ENCODE results near the gene RELN.

Gene RELN

DNA sequence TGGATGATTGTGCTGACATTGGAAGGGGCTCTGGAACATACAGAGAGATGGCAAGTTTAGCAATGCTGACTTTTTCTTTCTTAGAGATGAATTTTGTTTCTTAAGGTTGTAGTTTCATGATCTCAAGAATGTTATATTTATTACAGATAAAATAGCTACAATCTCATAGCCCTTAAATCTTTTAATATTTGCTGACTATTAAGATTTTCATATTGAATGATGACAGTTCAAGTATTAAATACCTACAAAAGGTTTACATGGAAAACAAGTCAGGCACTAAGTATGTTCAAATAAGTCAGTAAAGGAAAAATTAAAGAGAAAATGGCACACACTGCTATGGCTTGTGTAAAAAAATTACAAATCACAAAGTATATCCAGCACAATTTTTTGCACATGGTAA lies 291.4 kb downstream of the RELN start:
- Histone ChIP-seq H3K27me3 (no peaks in the 10 kb centered on the region), H3K9me3 (no peaks in the 10 kb centered on the region), H3K9ac (no peak overlapping the region), H3K4me3 (no peak overlapping the region), H3K4me1 (no peaks in the 10 kb centered on the region), H3K4me2 (no peak overlapping the region), H3K36me3 (no peaks in the 10 kb centered on the region), H4K20me1 (no peaks in the 10 kb centered on the region), H3K27ac (no peak overlapping the region)
- TF ChIP-seq Cebpa-rat (IDR thresholded peaks at IDR 0.05): no peak

DNA sequence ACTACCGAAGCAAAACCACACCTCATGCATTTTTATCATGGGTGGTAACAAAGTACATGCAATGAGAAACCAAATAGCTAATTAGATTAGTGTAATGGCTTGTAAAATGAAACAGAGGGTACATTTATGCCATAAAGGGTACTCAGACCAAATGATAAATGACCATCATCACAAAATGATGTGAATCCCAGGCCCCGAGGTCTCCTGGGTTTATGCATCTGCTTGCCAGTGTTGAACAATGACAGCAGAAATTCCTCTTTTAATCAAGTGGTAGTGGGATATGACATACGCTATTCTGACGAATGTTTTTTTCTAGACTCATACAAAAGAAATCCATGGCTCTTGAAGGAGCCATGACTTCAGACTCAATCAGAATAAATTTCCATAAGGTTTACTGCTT lies 293.9 kb downstream of the RELN start:
- H3K4me2 ChIP-seq: no peak overlapping the region

DNA sequence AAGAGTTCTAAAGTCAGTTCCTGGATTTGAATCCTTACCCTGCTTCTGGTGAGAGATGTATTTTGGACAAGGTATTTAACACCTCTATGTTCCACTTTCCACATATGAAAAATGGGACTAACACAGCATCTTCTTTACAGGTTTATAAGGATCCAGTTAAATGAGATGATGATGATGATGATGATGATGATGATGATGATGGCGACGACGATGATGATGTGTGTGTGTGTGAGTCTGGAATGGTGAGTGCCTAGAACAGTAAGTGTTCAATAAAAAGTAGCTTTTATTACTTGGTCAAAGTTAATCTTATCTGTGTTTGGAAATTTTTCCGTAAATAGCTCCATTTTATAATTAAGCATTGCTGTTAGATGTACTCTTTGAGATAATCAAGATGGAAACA lies 295.2 kb downstream of the RELN start:
- no peak overlapping the region for H3K27ac ChIP-seq
- no peak overlapping the region for H3K4me2 ChIP-seq
- no peaks in the 10 kb centered on the region for H3K9me3 ChIP-seq

More for the DNA sequence above, 293.9 kb downstream of the RELN start:
- Histone ChIP-seq H3K4me1 (no peaks in the 10 kb centered on the region), H3K36me3 (no peaks in the 10 kb centered on the region), H3K27ac (no peak overlapping the region), H4K20me1 (no peaks in the 10 kb centered on the region), H3K9me3 (no peaks in the 10 kb centered on the region), H3K4me3 (no peak overlapping the region), H3K27me3 (no peaks in the 10 kb centered on the region), H3K9ac (no peak overlapping the region)
- TF ChIP-seq Cebpa-rat (IDR thresholded peaks at IDR 0.05): no peak

DNA sequence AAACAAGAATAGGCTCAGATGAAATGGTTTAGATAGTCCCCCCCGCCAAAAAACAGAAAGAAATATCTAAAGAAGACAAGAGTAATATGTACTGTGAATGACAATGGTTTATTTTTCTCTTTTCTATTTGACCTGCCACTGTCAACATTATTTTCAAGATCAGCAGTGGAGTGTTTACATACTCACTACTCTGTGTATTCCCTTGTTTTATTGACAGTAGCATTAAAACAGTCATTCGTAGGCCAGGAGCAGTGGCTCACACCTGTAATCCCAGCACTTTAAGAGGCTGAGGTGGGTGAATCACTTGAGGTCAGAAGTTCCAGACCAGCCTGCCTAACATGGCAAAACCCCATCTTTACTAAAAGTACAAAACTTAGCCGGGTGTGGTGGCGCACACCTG lies 298.2 kb downstream of the RELN start:
- no peak overlapping the region for H3K4me2 ChIP-seq

More for the DNA sequence above, 295.2 kb downstream of the RELN start:
- no peaks in the 10 kb centered on the region for H3K36me3 ChIP-seq
- H3K4me3 ChIP-seq: no peak overlapping the region
- H3K9ac ChIP-seq: no peak overlapping the region
- TF ChIP-seq Cebpa-rat (IDR thresholded peaks at IDR 0.05): no peak
- no peaks in the 10 kb centered on the region for H4K20me1 ChIP-seq
- no peaks in the 10 kb centered on the region for H3K27me3 ChIP-seq
- H3K4me1 ChIP-seq: no peaks in the 10 kb centered on the region

DNA sequence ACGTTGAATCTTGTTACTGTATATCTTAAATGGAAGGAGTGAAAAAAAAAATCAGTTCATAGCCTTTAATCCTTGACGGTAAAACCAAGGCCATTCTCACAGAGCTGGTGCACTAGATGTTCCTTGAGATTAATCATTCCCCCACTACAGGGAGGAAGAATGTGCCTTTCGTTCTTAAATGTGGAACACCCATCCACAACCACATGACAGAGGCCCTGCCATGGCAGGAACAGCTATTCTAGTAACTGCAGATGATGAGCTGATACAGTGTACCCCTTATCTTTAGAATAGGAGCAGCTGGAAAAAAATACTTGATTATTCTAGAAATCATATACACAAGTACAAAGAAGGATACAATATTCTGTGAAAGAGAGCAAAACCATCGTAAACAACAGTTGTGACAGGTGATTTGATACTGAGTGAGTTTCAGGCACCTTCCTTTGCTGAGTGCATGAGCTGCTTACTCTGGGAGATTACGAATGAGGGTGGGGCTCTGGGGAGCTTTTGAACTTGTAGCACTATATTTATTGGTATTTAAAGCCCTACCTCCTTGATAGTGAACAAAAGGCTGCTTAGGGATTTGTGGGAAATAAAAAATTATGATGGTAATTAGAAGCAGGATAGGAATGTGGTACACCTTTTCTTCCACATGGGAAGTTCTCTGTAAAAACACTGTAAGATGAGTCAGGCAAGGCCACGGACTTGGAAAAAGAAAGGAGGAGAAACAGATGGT lies 299.1 kb downstream of the RELN start:
- no peaks in the 10 kb centered on the region for H3K4me1 ChIP-seq
- H3K9me3 ChIP-seq: no peaks in the 10 kb centered on the region
- no peak overlapping the region for H3K9ac ChIP-seq
- no peaks in the 10 kb centered on the region for H3K27me3 ChIP-seq
- no peaks in the 10 kb centered on the region for H3K36me3 ChIP-seq
- no peaks in the 10 kb centered on the region for H4K20me1 ChIP-seq
- H3K27ac ChIP-seq: no peak overlapping the region
- no peak overlapping the region for H3K4me3 ChIP-seq
- H3K4me2 ChIP-seq: no peak overlapping the region
- no peak for TF ChIP-seq Cebpa-rat (IDR thresholded peaks at IDR 0.05)

More for the DNA sequence above, 298.2 kb downstream of the RELN start:
- H3K27me3 ChIP-seq: no peaks in the 10 kb centered on the region
- no peak overlapping the region for H3K4me3 ChIP-seq
- H3K27ac ChIP-seq: no peak overlapping the region
- no peak overlapping the region for H3K9ac ChIP-seq
- no peak for TF ChIP-seq Cebpa-rat (IDR thresholded peaks at IDR 0.05)
- H3K36me3 ChIP-seq: no peaks in the 10 kb centered on the region
- H3K4me1 ChIP-seq: no peaks in the 10 kb centered on the region
- H4K20me1 ChIP-seq: no peaks in the 10 kb centered on the region
- H3K9me3 ChIP-seq: no peaks in the 10 kb centered on the region

DNA sequence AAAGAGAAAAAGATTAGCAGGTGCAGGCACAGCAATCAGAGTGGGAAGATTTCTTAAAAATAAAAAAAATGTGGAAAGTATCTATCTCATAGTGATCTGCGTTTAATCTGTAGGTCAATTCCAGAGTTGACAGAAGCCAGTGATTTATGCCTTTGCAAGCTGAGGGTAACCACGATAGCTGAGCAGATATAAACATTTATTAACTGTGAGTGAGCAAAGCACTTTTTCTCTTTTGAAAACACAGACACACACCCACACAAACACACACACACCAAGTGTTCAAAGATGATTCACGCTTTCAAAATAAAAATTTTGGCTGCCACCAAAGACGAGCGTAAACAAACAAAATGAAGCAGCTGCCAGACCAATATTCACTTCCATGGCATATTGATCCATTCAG lies 300.2 kb downstream of the RELN start:
- Histone ChIP-seq H3K36me3 (no peaks in the 10 kb centered on the region), H3K27me3 (no peaks in the 10 kb centered on the region), H3K4me3 (no peak overlapping the region), H4K20me1 (no peaks in the 10 kb centered on the region), H3K4me1 (no peaks in the 10 kb centered on the region), H3K27ac (no peak overlapping the region), H3K9ac (no peak overlapping the region), H3K4me2 (no peak overlapping the region), H3K9me3 (no peaks in the 10 kb centered on the region)
- TF ChIP-seq Cebpa-rat (IDR thresholded peaks at IDR 0.05): no peak

DNA sequence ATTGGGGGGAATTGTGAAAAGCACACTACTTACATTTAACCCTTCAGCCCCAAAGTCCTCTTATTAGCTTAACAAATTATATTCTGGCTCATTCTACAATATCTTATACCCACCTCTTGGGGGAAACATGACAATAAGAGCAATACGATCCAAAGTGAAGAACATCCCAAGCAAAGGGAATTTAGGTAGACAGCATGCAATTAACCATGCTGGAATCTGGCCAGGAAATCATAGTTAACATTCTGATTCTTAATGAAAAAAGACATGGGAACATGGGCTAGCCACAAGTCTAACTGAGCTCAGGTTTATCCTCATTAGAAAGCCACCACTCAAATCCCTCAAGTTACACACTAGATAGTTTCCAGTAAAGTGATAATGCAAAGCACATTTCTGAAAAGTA lies 301.5 kb downstream of the RELN start:
- Histone ChIP-seq H3K27me3 (no peaks in the 10 kb centered on the region), H3K9ac (no peak overlapping the region), H4K20me1 (no peaks in the 10 kb centered on the region), H3K27ac (no peak overlapping the region), H3K4me3 (no peak overlapping the region), H3K4me2 (no peak overlapping the region), H3K36me3 (no peaks in the 10 kb centered on the region), H3K9me3 (no peaks in the 10 kb centered on the region), H3K4me1 (no peaks in the 10 kb centered on the region)
- no peak for TF ChIP-seq Cebpa-rat (IDR thresholded peaks at IDR 0.05)

DNA sequence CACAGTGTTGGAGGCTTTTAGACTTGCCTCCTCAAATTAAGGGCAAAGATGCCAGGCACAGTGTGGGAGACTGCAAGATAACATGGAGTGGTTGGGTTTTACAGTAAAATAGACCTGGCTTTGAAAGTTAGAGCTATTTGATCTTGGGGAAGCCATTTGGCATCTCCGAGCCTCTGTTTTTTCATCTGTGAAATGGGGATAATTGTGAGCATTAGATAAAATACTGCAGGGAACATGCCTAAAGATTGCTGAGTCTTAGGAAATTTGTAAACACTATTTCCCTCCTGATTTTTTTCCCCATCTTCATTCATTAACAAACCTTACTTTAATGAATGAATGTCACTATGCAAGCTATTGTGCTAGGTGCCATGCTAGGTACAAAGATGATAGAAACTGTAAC lies 302.2 kb downstream of the RELN start:
- Histone ChIP-seq H3K36me3 (no peaks in the 10 kb centered on the region), H3K4me1 (no peaks in the 10 kb centered on the region), H3K4me2 (no peak overlapping the region), H3K9ac (no peak overlapping the region), H3K27ac (no peak overlapping the region), H3K27me3 (no peaks in the 10 kb centered on the region), H3K4me3 (no peak overlapping the region), H4K20me1 (no peaks in the 10 kb centered on the region), H3K9me3 (no peaks in the 10 kb centered on the region)
- no peak for TF ChIP-seq Cebpa-rat (IDR thresholded peaks at IDR 0.05)

DNA sequence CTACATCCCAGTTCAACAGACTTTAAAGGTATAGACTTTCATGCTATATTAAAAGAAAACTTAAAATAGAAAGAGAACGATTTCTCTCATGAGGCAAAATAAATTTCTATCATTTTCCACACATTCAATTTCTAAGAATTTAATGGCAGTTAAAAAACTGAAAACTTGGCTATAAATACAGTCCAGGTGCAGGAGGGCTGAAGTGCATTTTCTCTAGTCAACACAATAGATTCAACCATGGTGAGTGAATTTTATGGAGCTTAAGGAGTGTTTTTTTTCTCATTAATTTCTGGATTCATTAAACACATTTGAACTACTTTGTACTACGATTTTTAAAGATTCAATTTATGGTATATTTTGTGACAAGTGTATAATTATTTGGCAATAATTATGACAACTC lies 302.7 kb downstream of the RELN start:
- Histone ChIP-seq H3K4me3 (no peak overlapping the region), H3K4me2 (no peak overlapping the region), H3K4me1 (no peaks in the 10 kb centered on the region), H3K9ac (no peak overlapping the region), H3K36me3 (no peaks in the 10 kb centered on the region), H4K20me1 (no peaks in the 10 kb centered on the region), H3K9me3 (no peaks in the 10 kb centered on the region), H3K27me3 (no peaks in the 10 kb centered on the region), H3K27ac (no peak overlapping the region)
- TF ChIP-seq Cebpa-rat (IDR thresholded peaks at IDR 0.05): no peak

DNA sequence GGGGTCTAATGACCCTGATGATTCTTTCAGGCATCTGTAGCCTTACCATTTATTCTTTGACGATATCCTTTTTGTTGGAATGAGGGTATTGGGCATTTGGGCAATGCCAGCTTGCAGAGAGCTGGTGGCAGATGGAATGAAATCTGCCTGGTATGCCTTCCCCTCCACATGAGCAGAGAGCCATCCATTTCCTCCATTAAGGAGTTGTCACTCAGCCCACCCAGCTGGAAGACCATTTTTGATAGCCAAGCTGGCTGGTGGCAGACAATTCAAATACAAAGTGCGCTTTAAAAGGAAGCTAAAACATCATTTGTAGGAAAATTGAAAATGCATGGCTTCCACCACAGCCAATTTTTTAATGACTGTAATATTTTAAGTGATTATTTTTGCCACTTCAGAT lies 303.4 kb downstream of the RELN start:
- Histone ChIP-seq H3K27ac (no peak overlapping the region), H3K4me1 (no peaks in the 10 kb centered on the region), H3K4me3 (no peak overlapping the region), H3K4me2 (no peak overlapping the region), H3K9ac (no peak overlapping the region), H3K36me3 (no peaks in the 10 kb centered on the region), H4K20me1 (no peaks in the 10 kb centered on the region), H3K9me3 (no peaks in the 10 kb centered on the region), H3K27me3 (no peaks in the 10 kb centered on the region)
- TF ChIP-seq Cebpa-rat (IDR thresholded peaks at IDR 0.05): no peak

DNA sequence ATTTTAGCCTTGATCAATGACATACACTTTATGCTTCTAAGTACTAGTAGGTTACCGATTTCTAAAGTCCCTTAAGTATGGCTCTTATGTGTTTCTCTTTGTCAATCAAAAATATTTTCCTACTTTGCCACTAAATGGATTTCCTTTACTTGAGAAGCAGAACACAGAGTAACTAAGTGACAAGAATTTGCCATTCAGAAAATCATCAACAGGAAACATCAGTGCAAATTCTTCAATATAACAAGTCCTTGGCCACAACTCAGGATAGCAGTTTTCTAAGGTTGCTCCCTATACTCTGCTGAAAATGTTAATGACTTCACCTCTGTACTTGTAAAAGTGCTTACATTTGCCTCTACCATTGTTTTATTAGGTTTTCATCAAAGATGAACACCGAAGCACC lies 303.8 kb downstream of the RELN start:
- Histone ChIP-seq H3K9ac (no peak overlapping the region), H3K9me3 (no peaks in the 10 kb centered on the region), H3K36me3 (no peaks in the 10 kb centered on the region), H3K4me1 (peaks cover 1% of the 10 kb centered on the region; the same call in 1 of the 2 replicates), H3K27me3 (no peaks in the 10 kb centered on the region), H3K4me3 (no peak overlapping the region), H4K20me1 (no peaks in the 10 kb centered on the region), H3K27ac (no peak overlapping the region), H3K4me2 (no peak overlapping the region)
- TF ChIP-seq Cebpa-rat (IDR thresholded peaks at IDR 0.05): no peak

All from BLaER1 (cell line).